Measurements from ENCODE around the gene MISP3.

Gene MISP3

DNA sequence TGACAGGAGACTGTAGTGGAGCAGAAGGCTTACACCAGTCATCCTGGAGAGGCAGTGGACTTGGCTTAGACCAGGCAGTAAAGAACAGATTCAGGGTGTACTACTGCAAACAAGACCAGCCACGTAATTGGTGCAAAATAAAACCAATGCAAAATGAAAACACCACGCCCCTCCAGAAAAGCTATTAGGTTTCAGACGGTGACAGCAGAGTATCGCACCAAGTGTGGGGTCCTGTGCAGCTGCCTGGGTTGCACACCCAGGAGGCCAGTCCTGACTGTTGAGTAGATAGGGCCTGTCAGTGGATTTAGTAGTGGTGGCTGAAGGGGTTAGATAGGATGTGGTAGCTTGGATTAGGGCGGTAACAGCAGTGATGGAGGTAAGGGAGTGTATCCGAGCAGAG lies 50.3 kb downstream of the MISP3 start:
- no peak for DNase-seq (ENCODE audit: low spot score)

Measured in CD4-positive, alpha-beta T cell treated with Interleukin-6 at 100 ng/mL for 8 hours (primary cell).